NCI-H1436 (cell line): ENCODE measurements around the gene CLCA1.

ENCODE experiments used
- DNase-seq: peaks from one replicate; lab custom pipeline; 2025; lab: John Stamatoyannopoulos, UW

Gene CLCA1

GRCh38 chr1:86468501-86468977 is at the start of gene CLCA1:
Gene CLCA1 (plus strand): TSS chr1:86468927. CDS start chr1:86468972, 45 bp downstream.
- DNase-seq, result no peak

GRCh38 chr1:86419277-86419903 is 49.3 kb upstream of the CLCA1 start:
- peak; percentile 13 for DNase-seq

GRCh38 chr1:86421601-86422280 is 47.0 kb upstream of the CLCA1 start:
- no peak for DNase-seq

- no peak for DNase-seq
Measured at GRCh38 chr1:86423473-86423872, 45.3 kb upstream of the CLCA1 start.

- no peak for DNase-seq
Measured at GRCh38 chr1:86423873-86424272, 44.9 kb upstream of the CLCA1 start, which contains the start of gene CLCA2. Gene CLCA2 (plus strand): TSS chr1:86424171. CDS start chr1:86424248, 77 bp downstream.

GRCh38 chr1:86429122-86429725 is 39.5 kb upstream of the CLCA1 start:
- no peak for DNase-seq

GRCh38 chr1:86429835-86430234 is 38.9 kb upstream of the CLCA1 start:
- DNase-seq, result no peak

GRCh38 chr1:86430376-86430775 is 38.4 kb upstream of the CLCA1 start:
- no peak for DNase-seq

- DNase-seq, result no peak
Measured at GRCh38 chr1:86434059-86434458, 34.7 kb upstream of the CLCA1 start.

- no peak for DNase-seq
Measured at GRCh38 chr1:86435327-86435726, 33.4 kb upstream of the CLCA1 start.

- DNase-seq, result no peak
Measured at GRCh38 chr1:86436041-86436440, 32.7 kb upstream of the CLCA1 start.

- no peak for DNase-seq
Measured at GRCh38 chr1:86441581-86441980, 27.1 kb upstream of the CLCA1 start.

- no peak for DNase-seq
Measured at GRCh38 chr1:86441997-86442396, 26.7 kb upstream of the CLCA1 start.

- no peak for DNase-seq
Measured at GRCh38 chr1:86445919-86446318, 22.8 kb upstream of the CLCA1 start.

GRCh38 chr1:86447198-86447790 is 21.4 kb upstream of the CLCA1 start:
- DNase-seq, result no peak

- DNase-seq, result no peak
Measured at GRCh38 chr1:86448670-86449069, 20.1 kb upstream of the CLCA1 start.

- DNase-seq, result no peak
Measured at GRCh38 chr1:86449103-86449502, 19.6 kb upstream of the CLCA1 start.

- no peak for DNase-seq
Measured at GRCh38 chr1:86450847-86451246, 17.9 kb upstream of the CLCA1 start.

GRCh38 chr1:86453664-86454063 is 15.1 kb upstream of the CLCA1 start:
- no peak for DNase-seq

- no peak for DNase-seq
Measured at GRCh38 chr1:86455073-86455472, 13.7 kb upstream of the CLCA1 start.

GRCh38 chr1:86460998-86461397 is 7.7 kb upstream of the CLCA1 start:
- DNase-seq, result no peak

- no peak for DNase-seq
Measured at GRCh38 chr1:86461482-86461881, 7.2 kb upstream of the CLCA1 start.

GRCh38 chr1:86464819-86465218 is 3.9 kb upstream of the CLCA1 start:
- DNase-seq, result no peak
